Cardiac fibroblast (primary cell): ENCODE measurements around the gene CELF4.

Source experiments
- DNase-seq, 2 donors: peaks; one replicate each; pipeline versions ENCODE4 v3.0.0 to v3.0.0-alpha.2; 2010; ENCODE audit warnings: low read depth in 2 of 2
- H3K4me3 ChIP-seq, 2 donors: replicated peaks in 1 of 2; 1 replicate in 1 of 2; 2 replicates in 1 of 2; pipeline ENCODE4 v1.5.1; 2011; ENCODE audit warnings: low read depth in 2 of 2, low read length in 2 of 2, mild to moderate bottlenecking in 2 of 2, moderate library complexity in 1 of 2
- TF ChIP-seq, protein P1 (sequence below): IDR thresholded peaks from one replicate; pipeline ENCODE4 v1.5.1; 2011; ENCODE audit warnings: low read depth, mild to moderate bottlenecking, low read length, inconsistent platforms

Gene CELF4

DNA sequence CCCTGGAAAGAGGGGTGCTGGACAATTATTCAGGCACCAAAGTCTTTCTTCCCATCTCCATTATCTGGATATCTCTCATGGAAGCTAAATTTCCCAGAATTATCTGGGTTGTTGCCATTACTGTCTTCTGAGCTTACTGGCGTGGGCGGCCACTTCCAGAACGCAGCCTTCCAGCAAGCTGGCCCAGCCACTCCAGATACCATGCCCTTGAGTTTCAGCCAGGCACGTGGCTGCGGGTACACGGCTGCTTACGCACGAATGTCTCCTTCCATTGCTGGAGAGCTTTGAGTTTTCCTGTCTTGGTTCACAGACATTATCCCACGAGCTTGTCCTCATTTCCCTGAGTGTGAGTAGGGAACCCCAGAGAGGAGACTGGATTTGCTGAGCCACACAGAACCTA is 32.7 kb downstream of the CELF4 start:
- TF ChIP-seq, protein P1, sequence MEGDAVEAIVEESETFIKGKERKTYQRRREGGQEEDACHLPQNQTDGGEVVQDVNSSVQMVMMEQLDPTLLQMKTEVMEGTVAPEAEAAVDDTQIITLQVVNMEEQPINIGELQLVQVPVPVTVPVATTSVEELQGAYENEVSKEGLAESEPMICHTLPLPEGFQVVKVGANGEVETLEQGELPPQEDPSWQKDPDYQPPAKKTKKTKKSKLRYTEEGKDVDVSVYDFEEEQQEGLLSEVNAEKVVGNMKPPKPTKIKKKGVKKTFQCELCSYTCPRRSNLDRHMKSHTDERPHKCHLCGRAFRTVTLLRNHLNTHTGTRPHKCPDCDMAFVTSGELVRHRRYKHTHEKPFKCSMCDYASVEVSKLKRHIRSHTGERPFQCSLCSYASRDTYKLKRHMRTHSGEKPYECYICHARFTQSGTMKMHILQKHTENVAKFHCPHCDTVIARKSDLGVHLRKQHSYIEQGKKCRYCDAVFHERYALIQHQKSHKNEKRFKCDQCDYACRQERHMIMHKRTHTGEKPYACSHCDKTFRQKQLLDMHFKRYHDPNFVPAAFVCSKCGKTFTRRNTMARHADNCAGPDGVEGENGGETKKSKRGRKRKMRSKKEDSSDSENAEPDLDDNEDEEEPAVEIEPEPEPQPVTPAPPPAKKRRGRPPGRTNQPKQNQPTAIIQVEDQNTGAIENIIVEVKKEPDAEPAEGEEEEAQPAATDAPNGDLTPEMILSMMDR, result no peak
- no peak overlapping the region for H3K4me3 ChIP-seq
- DNase-seq, result no peak

DNA sequence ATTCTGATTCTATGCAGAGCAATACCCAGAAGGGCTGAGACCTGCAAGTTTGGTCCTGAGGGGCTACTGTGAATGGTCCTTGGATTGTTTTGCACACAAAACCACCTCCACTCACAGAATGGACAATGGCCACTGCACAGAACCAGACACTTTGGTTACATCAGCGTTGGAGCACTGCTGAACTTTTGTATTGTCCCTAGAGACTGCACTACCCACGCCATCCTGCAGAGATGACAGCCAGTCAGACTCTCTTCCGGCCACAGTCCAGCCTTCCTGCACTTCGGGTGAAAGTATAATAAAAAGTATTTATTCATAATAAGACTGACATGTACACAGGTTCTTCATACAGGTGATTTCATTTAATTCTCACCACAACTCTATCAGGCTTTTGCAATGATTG is 35.7 kb downstream of the CELF4 start:
- TF ChIP-seq, protein P1, result no peak
- peak in 1 of 2 donors; percentile 36 for DNase-seq
- H3K4me3 ChIP-seq, result no peak overlapping the region

DNA sequence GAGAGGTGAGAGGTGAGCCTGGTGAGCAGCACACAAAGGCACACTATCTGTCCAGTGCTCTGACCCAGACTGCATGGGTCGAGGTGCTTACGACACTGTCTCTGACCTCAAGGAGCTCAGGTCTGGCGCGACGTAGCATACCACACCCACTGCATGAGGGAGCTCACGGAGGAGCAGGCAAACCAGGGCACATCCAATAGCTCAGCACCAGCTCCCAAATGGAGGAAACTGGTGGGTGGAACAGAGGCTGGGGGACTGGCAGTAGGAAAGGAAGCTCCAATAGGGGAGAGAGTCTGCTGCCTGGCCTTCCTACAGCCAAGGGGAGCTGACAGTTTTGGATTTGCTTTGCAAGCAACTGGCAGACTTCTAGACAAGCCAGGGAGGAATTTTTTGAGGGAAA is 36.3 kb downstream of the CELF4 start:
- DNase-seq, result no peak
- no peak overlapping the region for H3K4me3 ChIP-seq
- TF ChIP-seq, protein P1, result no peak

DNA sequence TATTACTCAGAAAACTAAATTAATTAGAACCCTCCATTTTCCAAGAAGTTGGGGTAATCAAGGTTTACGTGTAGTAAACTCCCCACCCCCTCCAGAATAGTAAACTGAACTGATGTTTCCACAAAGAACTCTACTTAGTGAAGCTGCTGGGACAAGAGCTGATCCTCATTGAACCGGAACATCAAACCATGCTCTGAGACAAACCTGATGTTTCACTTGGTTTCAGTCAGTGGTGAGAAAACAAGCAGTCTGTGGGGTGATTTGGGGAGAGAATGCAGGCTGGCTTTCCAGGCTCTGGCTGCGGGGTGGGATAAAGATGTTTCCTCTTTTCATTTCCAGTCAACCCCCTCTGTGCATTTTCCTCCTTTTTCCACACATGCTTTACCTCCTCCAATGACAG is 38.2 kb downstream of the CELF4 start:
- H3K4me3 ChIP-seq, result no peak overlapping the region
- TF ChIP-seq, protein P1, result no peak
- no peak for DNase-seq

DNA sequence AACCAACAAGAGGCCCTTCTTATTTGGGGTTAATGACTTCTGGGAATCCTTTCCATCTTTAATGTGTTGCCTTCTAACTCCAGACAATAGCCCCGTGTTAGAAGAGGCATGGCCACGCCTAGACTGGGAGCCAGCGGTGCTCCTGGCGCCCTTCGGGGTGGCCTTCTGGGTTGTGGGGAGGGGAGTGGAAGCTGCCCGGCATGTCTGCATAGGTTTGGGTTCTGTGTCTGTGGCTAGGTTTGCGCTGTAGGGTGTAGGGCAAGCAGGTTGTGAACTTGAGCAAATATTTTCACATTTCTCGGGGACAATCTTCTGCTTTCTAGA is 40.4 kb downstream of the CELF4 start:
- TF ChIP-seq, protein P1, result no peak
- no peak for DNase-seq
- no peak overlapping the region for H3K4me3 ChIP-seq

DNA sequence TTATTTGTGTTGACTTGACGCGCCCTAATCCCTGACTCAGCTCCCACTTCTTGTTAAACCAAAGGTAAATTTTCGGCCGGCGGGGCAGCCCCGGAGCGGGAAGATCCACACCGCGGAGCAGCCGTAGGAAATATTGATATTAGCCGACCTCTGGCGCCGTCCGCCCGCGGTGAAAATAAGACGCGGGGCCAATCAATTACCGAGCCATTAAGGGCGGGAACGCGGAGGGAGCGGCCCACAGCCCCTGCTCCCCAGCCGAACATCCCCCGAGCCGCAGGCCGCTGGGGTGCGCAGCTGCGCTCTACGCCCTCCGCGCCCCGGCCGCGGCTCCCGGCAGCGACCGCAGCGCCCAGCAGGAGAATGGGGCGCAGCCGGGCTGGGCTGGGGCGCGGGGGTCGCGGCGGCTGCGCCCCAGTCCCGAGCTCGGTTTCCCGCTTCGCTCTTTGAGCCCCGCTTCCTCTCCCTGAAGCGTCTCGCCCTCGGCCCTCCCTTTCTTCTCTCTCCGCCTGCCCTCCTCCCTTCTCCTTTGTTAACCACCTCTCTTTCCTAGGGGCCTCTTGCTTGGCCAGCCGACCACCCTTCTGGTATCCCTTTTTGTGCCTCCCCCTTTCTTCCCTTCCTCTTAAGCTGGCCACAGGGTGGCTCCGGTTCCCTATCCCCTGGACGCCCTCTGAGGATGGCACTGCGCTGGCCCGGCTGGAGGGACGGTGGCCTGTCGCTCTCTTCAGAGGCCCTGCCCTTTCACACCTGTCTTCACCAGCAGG is 40.9 kb downstream of the CELF4 start:
- DNase-seq, result no peak
- TF ChIP-seq, protein P1, result no peak
- no peak overlapping the region for H3K4me3 ChIP-seq

DNA sequence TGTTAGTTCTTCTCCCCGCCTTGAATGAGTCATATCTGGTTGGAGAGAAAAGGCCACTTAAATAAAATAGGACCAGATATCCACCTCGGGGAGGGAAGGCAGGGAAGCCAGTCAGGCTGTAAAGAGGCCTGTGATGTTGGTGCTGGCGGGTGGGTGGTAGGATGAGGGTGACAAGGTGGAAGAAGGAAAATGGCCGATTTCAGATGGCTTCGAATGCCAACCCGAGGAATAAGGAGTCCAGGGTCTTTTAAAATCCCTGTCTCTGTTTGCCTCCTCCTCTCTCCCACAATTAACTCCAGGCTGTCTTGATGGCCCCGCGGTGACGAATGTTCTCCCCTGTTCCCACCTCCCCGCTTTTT is 41.5 kb downstream of the CELF4 start:
- TF ChIP-seq, protein P1, result no peak
- no peak for DNase-seq
- H3K4me3 ChIP-seq, result no peak overlapping the region
